Smooth muscle cell of the brain vasculature (primary cell): Measurements from ENCODE around the gene G2E3.
"Not testable (repeated sequence)": the region's sequence is repeated elsewhere in the genome, so short reads cannot be mapped to it uniquely, and the experiment has no call there.

ENCODE experiments used
- DNase-seq: peaks from one replicate; pipeline ENCODE4 v3.0.0-alpha.2; 2012; ENCODE audit warnings: low read depth, low spot score

G2E3 gene

GRCh38 chr14:30600922-30601918, 42.3 kb downstream of the G2E3 start:
- no peak for DNase-seq

GRCh38 chr14:30603402-30603801, 44.4 kb downstream of the G2E3 start:
- DNase-seq, result no peak

DNA sequence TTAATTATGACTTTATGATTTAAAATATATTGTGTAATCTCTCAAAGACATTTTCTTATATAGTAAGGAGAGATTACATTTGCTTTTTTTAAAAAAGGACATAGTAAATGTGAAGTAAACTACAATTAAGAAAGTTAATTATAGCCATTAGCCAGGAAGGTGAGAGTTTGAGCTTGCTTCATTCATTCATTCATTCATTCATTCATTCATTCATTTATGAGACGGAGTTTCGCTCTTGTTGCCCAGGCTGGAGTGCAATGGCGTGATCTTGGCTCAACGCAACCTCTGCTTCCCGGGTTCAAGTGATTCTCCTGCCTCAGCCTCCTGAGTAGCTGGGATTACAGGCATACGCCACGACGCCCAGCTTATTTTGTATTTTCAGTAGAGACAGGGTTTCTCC, 45.7 kb downstream of the G2E3 start:
- not testable (repeated sequence) for DNase-seq

GRCh38 chr14:30607156-30607780, 48.3 kb downstream of the G2E3 start:
- no peak for DNase-seq

DNA sequence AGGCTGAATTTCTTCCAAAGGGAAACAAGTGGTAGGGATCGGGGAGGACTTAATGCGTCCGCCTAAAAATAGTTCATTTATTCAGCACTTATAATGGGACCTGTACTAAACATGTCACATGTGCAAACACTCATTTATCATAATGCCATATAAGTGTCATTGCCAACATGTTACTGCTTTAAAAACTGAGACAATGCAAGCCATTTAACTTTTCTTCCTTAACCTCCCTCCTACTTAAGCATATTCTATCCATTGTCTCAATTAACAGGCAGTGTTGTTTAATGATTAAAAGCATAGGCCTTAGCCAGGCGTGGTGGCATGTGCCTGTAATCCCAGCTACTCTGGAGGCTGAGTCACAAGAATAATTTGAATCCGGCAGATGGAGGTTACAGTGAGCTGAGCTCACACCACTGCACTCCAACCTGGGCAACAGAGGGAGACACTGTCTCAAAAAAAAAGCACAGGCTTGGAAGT, 49.6 kb downstream of the G2E3 start:
- DNase-seq, result no peak

DNA sequence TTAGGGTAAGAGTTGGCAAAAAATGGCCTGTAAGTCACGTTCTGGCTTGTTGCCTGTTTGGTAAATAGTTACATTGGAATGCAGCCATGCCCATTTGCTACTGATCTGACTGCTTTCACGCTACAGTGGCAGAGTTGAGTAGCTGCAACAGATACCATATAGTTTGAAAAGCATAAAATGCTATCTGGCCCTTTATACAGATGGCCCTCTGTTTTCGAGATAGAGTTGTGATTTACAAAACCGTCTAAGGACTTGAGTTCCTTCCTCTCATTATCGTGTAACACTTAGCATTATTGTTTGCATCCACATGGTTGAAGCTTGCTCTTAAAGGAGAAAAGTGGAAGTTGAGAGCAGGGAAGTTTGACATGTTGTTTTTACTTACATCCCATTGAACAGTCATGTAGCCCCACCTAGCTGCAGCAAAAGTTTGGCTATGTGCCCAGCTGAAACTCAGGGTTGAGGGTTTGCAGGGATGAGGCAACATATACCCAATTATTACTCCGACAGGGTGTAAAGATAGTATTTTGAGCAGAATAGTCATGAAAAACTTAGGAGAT, 51.9 kb downstream of the G2E3 start:
- peak; percentile 33 for DNase-seq

- DNase-seq, result no peak
Observed at GRCh38 chr14:30614155-30614554, 55.2 kb downstream of the G2E3 start.

GRCh38 chr14:30620178-30620577, 61.2 kb downstream of the G2E3 start:
- DNase-seq, result no peak

DNA sequence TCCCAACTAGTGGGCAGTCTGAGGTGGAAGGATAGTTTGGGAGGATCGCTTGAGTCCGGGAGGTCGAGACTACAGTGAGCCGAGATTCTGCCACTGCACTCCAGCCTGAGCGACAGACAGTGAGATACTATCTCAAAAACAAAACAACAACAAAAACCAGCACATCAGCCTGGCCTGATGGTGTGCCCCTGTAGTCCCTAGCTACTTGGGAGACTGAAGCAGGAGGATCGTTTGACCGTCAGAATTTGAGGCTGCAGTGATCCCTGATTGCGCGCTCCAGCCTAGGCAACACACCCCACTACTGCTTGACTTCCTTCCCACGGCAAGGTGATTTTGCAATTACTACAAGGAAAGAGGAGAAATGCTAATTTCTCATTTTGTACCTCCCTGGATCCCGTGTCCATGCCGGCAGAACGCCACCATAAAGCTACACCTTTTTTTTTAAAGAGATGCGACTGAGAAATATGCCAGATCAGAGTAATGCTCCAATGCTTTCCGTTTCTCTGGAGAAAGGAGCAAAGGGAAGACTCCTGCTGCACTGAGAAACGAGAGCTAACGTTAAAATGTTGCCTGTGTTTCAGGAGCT, 62.5 kb downstream of the G2E3 start:
- DNase-seq, result no peak

GRCh38 chr14:30621940-30622830, 63.2 kb downstream of the G2E3 start, which contains the start of gene SCFD1:
Gene SCFD1 (plus strand): TSS chr14:30622319. CDS start chr14:30622339, 20 bp downstream.
- DNase-seq, result peak; percentile 59

- no peak for DNase-seq
Observed at GRCh38 chr14:30623412-30624131, 64.6 kb downstream of the G2E3 start.

DNA sequence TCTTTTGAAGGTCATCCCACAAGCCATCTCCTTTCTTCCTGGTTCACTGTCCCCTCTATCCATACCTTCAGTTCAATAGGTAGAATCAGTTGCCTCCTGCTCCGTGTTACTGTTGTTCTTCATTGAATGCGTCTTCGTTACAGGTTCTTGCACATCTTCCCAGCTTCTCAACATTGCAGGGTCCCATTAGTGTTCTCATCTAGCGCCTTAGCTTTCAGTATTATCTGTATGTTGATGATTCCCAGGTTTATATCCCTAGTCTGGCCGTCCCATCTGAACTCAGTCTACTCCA, 65.1 kb downstream of the G2E3 start:
- DNase-seq, result no peak

- no peak for DNase-seq
Observed at GRCh38 chr14:30625533-30625932, 66.6 kb downstream of the G2E3 start.

- DNase-seq, result not testable (repeated sequence)
Observed at GRCh38 chr14:30629432-30629831, 70.5 kb downstream of the G2E3 start.

GRCh38 chr14:30630248-30630647, 71.3 kb downstream of the G2E3 start:
- no peak for DNase-seq

GRCh38 chr14:30632730-30633129, 73.8 kb downstream of the G2E3 start:
- DNase-seq, result no peak

- no peak for DNase-seq
Observed at GRCh38 chr14:30638926-30639325, 80.0 kb downstream of the G2E3 start.

GRCh38 chr14:30641207-30641606, 82.2 kb downstream of the G2E3 start:
- DNase-seq, result no peak

DNA sequence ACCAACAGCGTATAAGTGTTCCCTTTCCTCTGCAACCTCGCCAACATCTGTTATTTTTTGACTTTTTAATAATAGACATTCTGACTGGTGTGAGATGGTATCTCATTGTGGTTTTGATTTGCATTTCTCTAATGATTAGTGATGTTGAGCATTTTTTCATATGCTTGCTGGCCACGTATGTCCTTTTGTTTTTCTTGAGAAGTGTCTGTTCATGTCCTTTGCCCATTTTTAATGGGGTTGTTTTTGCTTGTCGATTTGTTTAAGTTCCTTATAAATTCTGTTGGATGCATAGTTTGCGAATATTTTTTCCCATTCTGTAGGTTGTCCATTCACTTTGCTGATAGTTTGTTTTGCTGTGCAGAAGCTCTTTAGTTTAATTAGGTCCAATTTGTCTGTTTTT, 85.5 kb downstream of the G2E3 start:
- DNase-seq, result not testable (repeated sequence)

- DNase-seq, result no peak
Observed at GRCh38 chr14:30645600-30645999, 86.6 kb downstream of the G2E3 start.
